Stimulated activated CD4-positive, alpha-beta T cell treated with anti-CD3 and anti-CD28 coated beads, Interleukin-2, amount 100 ng/mL, for 4 hours (primary cell): Measurements from ENCODE around the gene PP2D1.
"Not testable (repeated sequence)": the region's sequence is repeated elsewhere in the genome, so short reads cannot be mapped to it uniquely, and the experiment has no call there.

Experiments used
- DNase-seq: peaks from one replicate; pipeline ENCODE4 v3.0.0-alpha.2; 2020; ENCODE audit warnings: low read depth

PP2D1 gene

GRCh38 chr3:19967812-19968211 is 44.3 kb downstream of the PP2D1 start:
- no peak for DNase-seq

- DNase-seq: no peak
These were observed 44.9 kb downstream of the PP2D1 start for GRCh38 chr3:19967208-19967607.

GRCh38 chr3:19961960-19962359 is 50.1 kb downstream of the PP2D1 start:
- DNase-seq: no peak

- DNase-seq: no peak
These were observed 51.4 kb downstream of the PP2D1 start for GRCh38 chr3:19960696-19961095.

GRCh38 chr3:19959505-19959904 is 52.6 kb downstream of the PP2D1 start:
- no peak for DNase-seq

- DNase-seq: not testable (repeated sequence)
These were observed 54.7 kb downstream of the PP2D1 start for GRCh38 chr3:19957354-19957753.

GRCh38 chr3:19954676-19955075 is 57.4 kb downstream of the PP2D1 start:
- no peak for DNase-seq

- DNase-seq: no peak
These were observed 61.7 kb downstream of the PP2D1 start for GRCh38 chr3:19950316-19950715.

- no peak for DNase-seq
These were observed 63.9 kb downstream of the PP2D1 start for GRCh38 chr3:19948226-19948591.

- DNase-seq: peak; percentile 54
These were observed 64.4 kb downstream of the PP2D1 start for GRCh38 chr3:19947549-19948225.

GRCh38 chr3:19946832-19947548 is 65.1 kb downstream of the PP2D1 start, which contains the start of gene RAB5A:
Gene RAB5A, plus strand, starts transcription at chr3:19947097. Its CDS starts 3,802 bp downstream, at chr3:19950899.
- DNase-seq: peak; percentile 96

- peak; percentile 2 for DNase-seq
These were observed 65.9 kb downstream of the PP2D1 start for GRCh38 chr3:19945969-19946831.

GRCh38 chr3:19945534-19945933 is 66.5 kb downstream of the PP2D1 start:
- DNase-seq: no peak

GRCh38 chr3:19940643-19941042 is 71.4 kb downstream of the PP2D1 start:
- DNase-seq: no peak

- DNase-seq: no peak
These were observed 73.8 kb downstream of the PP2D1 start for GRCh38 chr3:19938295-19938627.

- DNase-seq: no peak
These were observed 74.4 kb downstream of the PP2D1 start for GRCh38 chr3:19937459-19938294.
